OCI-LY1 (cell line): ENCODE measurements around the gene GABRB3.

Source experiments
- EZH2 ChIP-seq: fragments of 200-600 bp; sonication (generic), shearing (Covaris generic); IDR thresholded peaks from 2 replicates; pipeline ENCODE4 v1.8.0; 2017; ENCODE audit warnings: borderline replicate concordance, mixed run types, mild to moderate bottlenecking, antibody characterized with exemption, low read length, moderate library complexity, mixed read lengths
- TF ChIP-seq, protein P1 (sequence below): fragments of 200-600 bp; sonication (generic), shearing (Covaris generic); IDR thresholded peaks from 2 replicates; pipeline ENCODE4 v1.5.1; 2017; ENCODE audit warnings: mild to moderate bottlenecking, antibody characterized with exemption, low read length, moderate library complexity, mixed read lengths

GRCh38 chr15:26738996-26739395, 33.9 kb downstream of the GABRB3 start:
- TF ChIP-seq, protein P1, sequence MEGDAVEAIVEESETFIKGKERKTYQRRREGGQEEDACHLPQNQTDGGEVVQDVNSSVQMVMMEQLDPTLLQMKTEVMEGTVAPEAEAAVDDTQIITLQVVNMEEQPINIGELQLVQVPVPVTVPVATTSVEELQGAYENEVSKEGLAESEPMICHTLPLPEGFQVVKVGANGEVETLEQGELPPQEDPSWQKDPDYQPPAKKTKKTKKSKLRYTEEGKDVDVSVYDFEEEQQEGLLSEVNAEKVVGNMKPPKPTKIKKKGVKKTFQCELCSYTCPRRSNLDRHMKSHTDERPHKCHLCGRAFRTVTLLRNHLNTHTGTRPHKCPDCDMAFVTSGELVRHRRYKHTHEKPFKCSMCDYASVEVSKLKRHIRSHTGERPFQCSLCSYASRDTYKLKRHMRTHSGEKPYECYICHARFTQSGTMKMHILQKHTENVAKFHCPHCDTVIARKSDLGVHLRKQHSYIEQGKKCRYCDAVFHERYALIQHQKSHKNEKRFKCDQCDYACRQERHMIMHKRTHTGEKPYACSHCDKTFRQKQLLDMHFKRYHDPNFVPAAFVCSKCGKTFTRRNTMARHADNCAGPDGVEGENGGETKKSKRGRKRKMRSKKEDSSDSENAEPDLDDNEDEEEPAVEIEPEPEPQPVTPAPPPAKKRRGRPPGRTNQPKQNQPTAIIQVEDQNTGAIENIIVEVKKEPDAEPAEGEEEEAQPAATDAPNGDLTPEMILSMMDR = no peak
- TF ChIP-seq EZH2 = no peak
